NCI-H1930 (cell line): ENCODE results near the gene MTF2.

Source experiments
- DNase-seq, 2 experiments: peaks; one replicate each; lab custom pipeline; 2025; lab: John Stamatoyannopoulos, UW

The MTF2 gene

GRCh38 chr1:93186667-93187066 lies 107.6 kb downstream of the MTF2 start:
- no peak for DNase-seq
